WTC11 (cell line): Measurements from ENCODE around the gene JCHAIN. TPM values are rescaled to one million over a fixed set of nuclear protein-coding genes. Genes with fewer than 3 reads are reported as not detected.

Experiments used
- FOXK1 ChIP-seq: sonication (generic); formaldehyde crosslinking; IDR thresholded peaks from 2 replicates; pipeline ENCODE4 v1.8.0; 2022; ENCODE audit warnings: mild to moderate bottlenecking, moderate library complexity, missing genetic modification reagents
- KAT7 ChIP-seq: sonication (generic); formaldehyde crosslinking; IDR thresholded peaks from 2 replicates; pipeline ENCODE4 v1.8.1; 2023; ENCODE audit warnings: missing genetic modification reagents, mild to moderate bottlenecking, borderline replicate concordance
- MAX ChIP-seq: sonication (generic); formaldehyde crosslinking; IDR thresholded peaks from 2 replicates; pipeline ENCODE4 v1.8.0; 2022; ENCODE audit warnings: mild to moderate bottlenecking, missing genetic modification reagents
- MYBL2 ChIP-seq: sonication (generic); formaldehyde crosslinking; IDR thresholded peaks from 2 replicates; pipeline ENCODE4 v1.8.1; 2023; ENCODE audit warnings: mild to moderate bottlenecking, moderate library complexity, missing genetic modification reagents
- NFYB ChIP-seq: sonication (generic); formaldehyde crosslinking; conservative IDR thresholded peaks from 2 replicates; pipeline ENCODE4 v1.8.0; 2022; ENCODE audit warnings: low read depth, missing genetic modification reagents
- OVOL2 ChIP-seq: fragments of 250-450 bp; sonication (Bioruptor Pico); IDR thresholded peaks from 2 replicates; pipeline ENCODE4 v1.9.0; 2021; ENCODE audit warnings: mild to moderate bottlenecking, borderline replicate concordance
- SMAD3 ChIP-seq: sonication (generic); formaldehyde crosslinking; IDR thresholded peaks from 2 replicates; pipeline ENCODE4 v1.8.0; 2022; ENCODE audit warnings: missing genetic modification reagents, mild to moderate bottlenecking, borderline replicate concordance
- TP53 ChIP-seq: sonication (generic); formaldehyde crosslinking; IDR thresholded peaks from 2 replicates; pipeline ENCODE4 v1.8.1; 2023; ENCODE audit warnings: mild to moderate bottlenecking, missing genetic modification reagents
- ZNF232 ChIP-seq: sonication (generic); formaldehyde crosslinking; IDR thresholded peaks from 2 replicates; pipeline ENCODE4 v1.8.0; 2022; ENCODE audit warnings: mild to moderate bottlenecking, missing genetic modification reagents
- ZNF281 ChIP-seq: sonication (generic); formaldehyde crosslinking; IDR thresholded peaks from 2 replicates; pipeline ENCODE4 v1.8.0; 2023; ENCODE audit warnings: mild to moderate bottlenecking, missing genetic modification reagents
- ZNF317 ChIP-seq: sonication (generic); formaldehyde crosslinking; IDR thresholded peaks from 2 replicates; pipeline ENCODE4 v1.8.1; 2023; ENCODE audit warnings: low read depth, mild to moderate bottlenecking, moderate library complexity, missing genetic modification reagents, borderline replicate concordance
- total RNA-seq: library from RNA; stranded (reverse); gene quantifications from 3 replicates; pipeline ENCODE4 v1.2.3, GENCODE V29; 2021
- TF ChIP-seq, protein P1 (sequence below): fragments of 250-450 bp; sonication (Bioruptor Pico); IDR thresholded peaks from 2 replicates; pipeline ENCODE4 v1.9.0; 2021; ENCODE audit warnings: mild to moderate bottlenecking
- TF ChIP-seq, protein P2 (sequence below): sonication (generic); formaldehyde crosslinking; IDR thresholded peaks from 2 replicates; pipeline ENCODE4 v1.8.1; 2023; ENCODE audit warnings: mild to moderate bottlenecking, moderate library complexity, missing genetic modification reagents
- TF ChIP-seq, protein P3 (sequence below): sonication (generic); formaldehyde crosslinking; IDR thresholded peaks from 2 replicates; pipeline ENCODE4 v1.8.0; 2022; ENCODE audit warnings: missing genetic modification reagents

Gene JCHAIN
- total RNA-seq, 1 experiment from 2014 or later = 0.68 TPM

GRCh38 chr4:70705183-70706043, 39.1 kb upstream of the JCHAIN start (continued):
- TF ChIP-seq, protein P1, sequence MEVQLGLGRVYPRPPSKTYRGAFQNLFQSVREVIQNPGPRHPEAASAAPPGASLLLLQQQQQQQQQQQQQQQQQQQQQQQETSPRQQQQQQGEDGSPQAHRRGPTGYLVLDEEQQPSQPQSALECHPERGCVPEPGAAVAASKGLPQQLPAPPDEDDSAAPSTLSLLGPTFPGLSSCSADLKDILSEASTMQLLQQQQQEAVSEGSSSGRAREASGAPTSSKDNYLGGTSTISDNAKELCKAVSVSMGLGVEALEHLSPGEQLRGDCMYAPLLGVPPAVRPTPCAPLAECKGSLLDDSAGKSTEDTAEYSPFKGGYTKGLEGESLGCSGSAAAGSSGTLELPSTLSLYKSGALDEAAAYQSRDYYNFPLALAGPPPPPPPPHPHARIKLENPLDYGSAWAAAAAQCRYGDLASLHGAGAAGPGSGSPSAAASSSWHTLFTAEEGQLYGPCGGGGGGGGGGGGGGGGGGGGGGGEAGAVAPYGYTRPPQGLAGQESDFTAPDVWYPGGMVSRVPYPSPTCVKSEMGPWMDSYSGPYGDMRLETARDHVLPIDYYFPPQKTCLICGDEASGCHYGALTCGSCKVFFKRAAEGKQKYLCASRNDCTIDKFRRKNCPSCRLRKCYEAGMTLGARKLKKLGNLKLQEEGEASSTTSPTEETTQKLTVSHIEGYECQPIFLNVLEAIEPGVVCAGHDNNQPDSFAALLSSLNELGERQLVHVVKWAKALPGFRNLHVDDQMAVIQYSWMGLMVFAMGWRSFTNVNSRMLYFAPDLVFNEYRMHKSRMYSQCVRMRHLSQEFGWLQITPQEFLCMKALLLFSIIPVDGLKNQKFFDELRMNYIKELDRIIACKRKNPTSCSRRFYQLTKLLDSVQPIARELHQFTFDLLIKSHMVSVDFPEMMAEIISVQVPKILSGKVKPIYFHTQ (CRISPR knock-in tag) = no peak
- TF ChIP-seq MYBL2 (CRISPR knock-in tag) = peak; percentile 52; the same call in 1 of the 2 replicates
- no peak for TF ChIP-seq OVOL2 (CRISPR knock-in tag)
- TF ChIP-seq SMAD3 = 0 out of 2 replicates have a peak, but pooled peaks have one; percentile 46
- TF ChIP-seq FOXK1 (CRISPR knock-in tag) = peak; percentile 31; the same call in 1 of the 2 replicates
- TF ChIP-seq, protein P2, sequence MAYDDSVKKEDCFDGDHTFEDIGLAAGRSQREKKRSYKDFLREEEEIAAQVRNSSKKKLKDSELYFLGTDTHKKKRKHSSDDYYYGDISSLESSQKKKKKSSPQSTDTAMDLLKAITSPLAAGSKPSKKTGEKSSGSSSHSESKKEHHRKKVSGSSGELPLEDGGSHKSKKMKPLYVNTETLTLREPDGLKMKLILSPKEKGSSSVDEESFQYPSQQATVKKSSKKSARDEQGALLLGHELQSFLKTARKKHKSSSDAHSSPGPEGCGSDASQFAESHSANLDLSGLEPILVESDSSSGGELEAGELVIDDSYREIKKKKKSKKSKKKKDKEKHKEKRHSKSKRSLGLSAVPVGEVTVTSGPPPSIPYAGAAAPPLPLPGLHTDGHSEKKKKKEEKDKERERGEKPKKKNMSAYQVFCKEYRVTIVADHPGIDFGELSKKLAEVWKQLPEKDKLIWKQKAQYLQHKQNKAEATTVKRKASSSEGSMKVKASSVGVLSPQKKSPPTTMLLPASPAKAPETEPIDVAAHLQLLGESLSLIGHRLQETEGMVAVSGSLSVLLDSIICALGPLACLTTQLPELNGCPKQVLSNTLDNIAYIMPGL (CRISPR knock-in tag) = 0 out of 2 replicates have a peak, but pooled peaks have one; percentile 56
- no peak; the same call in 1 of the 2 replicates for TF ChIP-seq ZNF232
- 0 out of 2 replicates have a peak, but pooled peaks have one; percentile 32 for TF ChIP-seq ZNF281 (CRISPR knock-in tag)
- TF ChIP-seq NFYB (CRISPR knock-in tag) = no peak
- TF ChIP-seq, protein P3, sequence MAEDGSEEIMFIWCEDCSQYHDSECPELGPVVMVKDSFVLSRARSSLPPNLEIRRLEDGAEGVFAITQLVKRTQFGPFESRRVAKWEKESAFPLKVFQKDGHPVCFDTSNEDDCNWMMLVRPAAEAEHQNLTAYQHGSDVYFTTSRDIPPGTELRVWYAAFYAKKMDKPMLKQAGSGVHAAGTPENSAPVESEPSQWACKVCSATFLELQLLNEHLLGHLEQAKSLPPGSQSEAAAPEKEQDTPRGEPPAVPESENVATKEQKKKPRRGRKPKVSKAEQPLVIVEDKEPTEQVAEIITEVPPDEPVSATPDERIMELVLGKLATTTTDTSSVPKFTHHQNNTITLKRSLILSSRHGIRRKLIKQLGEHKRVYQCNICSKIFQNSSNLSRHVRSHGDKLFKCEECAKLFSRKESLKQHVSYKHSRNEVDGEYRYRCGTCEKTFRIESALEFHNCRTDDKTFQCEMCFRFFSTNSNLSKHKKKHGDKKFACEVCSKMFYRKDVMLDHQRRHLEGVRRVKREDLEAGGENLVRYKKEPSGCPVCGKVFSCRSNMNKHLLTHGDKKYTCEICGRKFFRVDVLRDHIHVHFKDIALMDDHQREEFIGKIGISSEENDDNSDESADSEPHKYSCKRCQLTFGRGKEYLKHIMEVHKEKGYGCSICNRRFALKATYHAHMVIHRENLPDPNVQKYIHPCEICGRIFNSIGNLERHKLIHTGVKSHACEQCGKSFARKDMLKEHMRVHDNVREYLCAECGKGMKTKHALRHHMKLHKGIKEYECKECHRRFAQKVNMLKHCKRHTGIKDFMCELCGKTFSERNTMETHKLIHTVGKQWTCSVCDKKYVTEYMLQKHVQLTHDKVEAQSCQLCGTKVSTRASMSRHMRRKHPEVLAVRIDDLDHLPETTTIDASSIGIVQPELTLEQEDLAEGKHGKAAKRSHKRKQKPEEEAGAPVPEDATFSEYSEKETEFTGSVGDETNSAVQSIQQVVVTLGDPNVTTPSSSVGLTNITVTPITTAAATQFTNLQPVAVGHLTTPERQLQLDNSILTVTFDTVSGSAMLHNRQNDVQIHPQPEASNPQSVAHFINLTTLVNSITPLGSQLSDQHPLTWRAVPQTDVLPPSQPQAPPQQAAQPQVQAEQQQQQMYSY (CRISPR knock-in tag) = 0 out of 2 replicates have a peak, but pooled peaks have one; percentile 9
- no peak for TF ChIP-seq ZNF317
- peak; percentile 10; the same call in 1 of the 2 replicates for TF ChIP-seq KAT7 (CRISPR knock-in tag)
- 0 out of 2 replicates have a peak, but pooled peaks have one; percentile 30 for TF ChIP-seq TP53 (CRISPR knock-in tag)
- peak; percentile 92; the same call in 1 of the 2 replicates for TF ChIP-seq MAX (CRISPR knock-in tag)
